Muscle layer of duodenum (tissue), 2 donors: Measurements from ENCODE around the gene METRNL.
"Not testable (repeated sequence)": the region's sequence is repeated elsewhere in the genome, so short reads cannot be mapped to it uniquely, and the experiment has no call there.

Experiments
- H3K27ac ChIP-seq: one replicate; pipeline ENCODE4 v1.7.0; 2013; ENCODE audit warnings: mild to moderate bottlenecking, low read length
- H3K27me3 ChIP-seq: one replicate; pipeline ENCODE4 v1.7.0; 2013; ENCODE audit warnings: low read depth, mild to moderate bottlenecking, control low read depth, low read length
- H3K36me3 ChIP-seq, 2 donors: one replicate each; pipeline ENCODE4 v1.7.0; 2013; ENCODE audit warnings: low read length in 2 of 2, control low read depth in 1 of 2, mild to moderate bottlenecking in 1 of 2; ENCODE audit not compliant: insufficient read depth in 2 of 2, control insufficient read depth in 1 of 2
- H3K4me1 ChIP-seq, 2 donors: one replicate each; pipeline ENCODE4 v1.7.0; 2013; ENCODE audit warnings: low read length in 2 of 2, mild to moderate bottlenecking in 2 of 2, control low read depth in 1 of 2, moderate library complexity in 1 of 2; ENCODE audit not compliant: insufficient read depth in 2 of 2, control insufficient read depth in 1 of 2
- H3K4me3 ChIP-seq, 2 donors: one replicate each; pipeline ENCODE4 v1.7.0; 2013; ENCODE audit warnings: low read length in 2 of 2, low read depth in 1 of 2, mild to moderate bottlenecking in 1 of 2
- H3K9me3 ChIP-seq, 2 donors: one replicate each; pipeline ENCODE4 v1.7.0; 2013; ENCODE audit warnings: low read length in 2 of 2, control low read depth in 1 of 2, mild to moderate bottlenecking in 1 of 2; ENCODE audit not compliant: control insufficient read depth in 1 of 2
- donor health status: healthy.

METRNL gene

DNA sequence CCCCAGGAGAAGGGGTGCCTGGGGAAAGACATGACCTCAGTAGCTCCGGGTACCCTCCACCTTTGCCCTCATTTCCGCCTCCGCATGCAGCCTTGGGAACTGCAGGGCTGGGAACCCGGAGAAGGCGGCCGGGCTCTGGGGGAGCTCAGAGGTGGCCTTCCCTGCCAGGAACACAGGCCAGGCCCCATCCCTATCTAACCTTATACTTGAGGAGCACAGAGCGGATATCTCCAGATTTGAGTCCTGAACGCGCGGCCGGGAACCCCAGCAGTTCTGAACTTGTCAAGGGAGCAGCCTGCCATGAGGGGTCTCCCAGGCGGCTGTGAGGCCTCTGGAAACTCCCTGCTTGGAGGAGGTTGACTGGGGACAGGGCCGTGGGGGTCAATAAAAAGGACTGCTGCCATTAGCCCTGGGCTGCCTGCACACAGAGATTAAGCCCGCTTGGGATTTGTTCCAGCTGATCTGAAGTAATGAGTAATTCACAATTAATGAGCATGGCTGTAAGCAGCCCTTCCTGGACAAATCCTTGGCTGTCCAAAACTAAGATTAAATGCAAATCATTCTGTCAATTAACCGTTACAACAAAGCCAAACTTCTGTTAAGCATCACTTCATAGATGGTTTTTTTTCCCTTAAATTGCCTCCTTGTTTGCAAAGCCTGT, 26.3 kb upstream of the METRNL start:
- peaks cover 5 to 10% of the 10 kb centered on the region in 2 donors for H3K4me1 ChIP-seq
- H3K9me3 ChIP-seq: no peaks in the 10 kb centered on the region
- peak overlapping the region; percentile 57 for H3K27ac ChIP-seq
- no peaks in the 10 kb centered on the region for H3K36me3 ChIP-seq
- no peaks in the 10 kb centered on the region for H3K27me3 ChIP-seq
- no peak overlapping the region for H3K4me3 ChIP-seq

DNA sequence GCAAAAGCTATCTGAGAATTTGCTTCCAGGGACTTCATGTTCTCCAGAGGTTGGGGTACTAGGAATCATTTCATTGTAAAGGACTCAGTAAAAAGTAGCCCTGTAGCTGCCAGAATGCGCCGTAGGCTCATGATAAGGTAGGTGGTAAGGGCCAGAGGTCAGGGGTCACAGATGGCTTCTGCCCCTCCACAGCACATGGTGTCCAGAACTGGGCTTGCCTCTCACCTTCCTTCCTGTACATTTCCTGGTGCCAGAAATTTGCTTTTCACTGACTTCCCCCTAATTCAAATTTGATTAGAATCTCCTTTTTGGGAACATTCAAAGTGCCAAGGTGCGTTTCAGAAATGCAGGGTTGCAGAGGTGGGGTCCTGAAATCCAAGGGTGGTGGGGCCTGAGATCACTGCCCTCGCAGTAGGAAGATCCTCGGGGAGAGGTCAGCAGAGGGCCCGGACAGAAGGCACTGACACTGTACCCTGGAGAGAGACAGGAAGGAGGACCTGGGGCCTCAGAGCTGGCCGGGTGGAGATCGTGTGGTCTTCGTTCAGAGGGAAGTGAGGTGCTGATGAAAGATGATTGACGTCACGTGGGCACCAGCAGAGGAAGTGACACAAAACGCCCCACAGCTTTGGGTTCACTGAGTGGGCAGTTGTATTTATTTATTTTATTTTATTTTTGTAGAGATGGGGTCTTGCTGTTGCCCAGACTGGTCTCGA, 25.5 kb upstream of the METRNL start:
- peak overlapping the region; percentile 57 for H3K27ac ChIP-seq
- H3K27me3 ChIP-seq: no peaks in the 10 kb centered on the region
- no peaks in the 10 kb centered on the region for H3K36me3 ChIP-seq
- no peaks in the 10 kb centered on the region for H3K9me3 ChIP-seq
- H3K4me3 ChIP-seq: no peak overlapping the region
- H3K4me1 ChIP-seq: peaks cover 5 to 10% of the 10 kb centered on the region in 2 donors

DNA sequence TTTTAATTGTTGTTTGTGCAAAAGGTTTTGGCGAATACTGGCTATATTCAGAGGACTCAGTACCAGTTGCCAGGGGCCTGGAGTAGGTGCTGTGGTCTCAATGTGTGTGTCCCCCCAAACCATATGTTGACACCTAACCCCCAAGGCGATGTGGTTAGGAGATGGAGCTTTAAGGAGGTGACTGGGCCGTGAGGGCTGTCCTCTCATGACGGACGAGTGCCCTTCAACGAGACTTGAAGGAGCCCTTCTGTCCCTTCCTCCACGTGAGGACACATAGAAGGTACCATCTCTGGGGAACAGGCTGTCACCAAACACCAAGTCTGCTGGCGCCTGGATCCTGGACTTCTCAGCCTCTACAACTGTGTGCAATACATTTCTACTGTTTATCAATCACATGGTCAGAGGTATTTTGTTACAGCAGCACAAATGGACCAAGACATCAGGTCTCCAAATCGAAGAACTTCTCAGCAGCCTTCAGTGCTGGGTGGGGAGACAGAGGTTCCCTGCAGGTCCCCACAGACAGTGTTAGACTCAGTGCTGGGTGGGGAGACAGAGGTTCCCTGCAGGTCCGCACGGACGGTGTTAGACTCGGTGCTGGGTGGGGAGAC, 24.8 kb upstream of the METRNL start:
- no peak overlapping the region for H3K4me3 ChIP-seq
- H3K27ac ChIP-seq: no peak overlapping the region
- no peaks in the 10 kb centered on the region for H3K27me3 ChIP-seq
- peaks cover 5 to 10% of the 10 kb centered on the region in 2 donors for H3K4me1 ChIP-seq
- no peaks in the 10 kb centered on the region for H3K36me3 ChIP-seq
- H3K9me3 ChIP-seq: no peaks in the 10 kb centered on the region

DNA sequence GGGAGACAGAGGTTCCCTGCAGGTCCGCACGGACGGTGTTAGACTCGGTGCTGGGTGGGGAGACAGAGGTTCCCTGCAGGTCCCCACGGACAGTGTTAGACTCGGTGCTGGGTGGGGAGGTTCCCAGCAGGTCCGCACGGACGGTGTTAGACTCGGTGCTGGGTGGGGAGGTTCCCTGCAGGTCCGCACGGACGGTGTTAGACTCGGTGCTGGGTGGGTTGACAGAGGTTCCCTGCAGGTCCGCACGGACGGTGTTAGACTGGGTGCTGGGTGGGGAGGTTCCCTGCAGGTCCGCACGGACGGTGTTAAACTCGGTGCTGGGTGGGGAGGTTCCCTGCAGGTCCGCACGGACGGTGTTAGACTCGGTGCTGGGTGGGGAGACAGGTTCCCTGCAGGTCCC, 24.2 kb upstream of the METRNL start:
- H3K4me1 ChIP-seq: peaks cover 5 to 10% of the 10 kb centered on the region in 2 donors
- not testable (repeated sequence) for H3K27me3 ChIP-seq, H3K27ac ChIP-seq, H3K9me3 ChIP-seq, H3K4me3 ChIP-seq, H3K36me3 ChIP-seq

DNA sequence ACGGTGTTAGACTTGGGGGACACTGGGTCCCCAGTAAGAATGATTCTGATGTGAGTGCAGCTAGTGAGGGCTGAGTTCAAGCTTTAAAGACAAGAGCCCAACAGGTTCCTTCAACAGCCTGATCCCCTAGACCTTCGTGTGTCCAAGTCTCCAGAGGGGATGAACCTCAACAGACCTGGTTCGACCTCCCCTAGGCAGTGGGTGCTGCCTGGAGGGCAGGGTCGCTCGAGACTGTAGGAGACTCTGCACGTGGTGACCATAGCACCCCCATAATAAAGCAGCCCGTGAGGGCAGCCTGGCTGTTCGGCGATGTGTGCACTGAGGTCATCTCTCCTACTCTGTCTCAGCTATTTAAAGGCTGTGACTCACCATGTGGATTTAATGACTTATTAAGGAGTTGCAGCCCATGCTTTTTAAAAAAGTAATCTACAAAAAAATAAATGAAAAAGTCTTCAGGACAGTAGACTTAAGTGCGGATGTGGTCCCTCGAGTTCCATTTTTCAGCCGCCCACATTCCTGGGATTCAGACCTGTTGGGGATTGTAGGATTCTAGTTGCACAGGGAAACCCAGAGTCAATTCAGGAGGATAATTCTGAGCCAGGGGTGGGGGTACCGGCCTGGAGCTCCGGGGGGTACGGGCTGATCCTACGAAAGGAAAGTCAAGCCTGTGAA, 23.4 kb upstream of the METRNL start:
- Histone ChIP-seq H3K36me3 (no peaks in the 10 kb centered on the region), H3K27ac (no peak overlapping the region), H3K4me1 (peaks cover 4 to 5% of the 10 kb centered on the region in 2 donors)

DNA sequence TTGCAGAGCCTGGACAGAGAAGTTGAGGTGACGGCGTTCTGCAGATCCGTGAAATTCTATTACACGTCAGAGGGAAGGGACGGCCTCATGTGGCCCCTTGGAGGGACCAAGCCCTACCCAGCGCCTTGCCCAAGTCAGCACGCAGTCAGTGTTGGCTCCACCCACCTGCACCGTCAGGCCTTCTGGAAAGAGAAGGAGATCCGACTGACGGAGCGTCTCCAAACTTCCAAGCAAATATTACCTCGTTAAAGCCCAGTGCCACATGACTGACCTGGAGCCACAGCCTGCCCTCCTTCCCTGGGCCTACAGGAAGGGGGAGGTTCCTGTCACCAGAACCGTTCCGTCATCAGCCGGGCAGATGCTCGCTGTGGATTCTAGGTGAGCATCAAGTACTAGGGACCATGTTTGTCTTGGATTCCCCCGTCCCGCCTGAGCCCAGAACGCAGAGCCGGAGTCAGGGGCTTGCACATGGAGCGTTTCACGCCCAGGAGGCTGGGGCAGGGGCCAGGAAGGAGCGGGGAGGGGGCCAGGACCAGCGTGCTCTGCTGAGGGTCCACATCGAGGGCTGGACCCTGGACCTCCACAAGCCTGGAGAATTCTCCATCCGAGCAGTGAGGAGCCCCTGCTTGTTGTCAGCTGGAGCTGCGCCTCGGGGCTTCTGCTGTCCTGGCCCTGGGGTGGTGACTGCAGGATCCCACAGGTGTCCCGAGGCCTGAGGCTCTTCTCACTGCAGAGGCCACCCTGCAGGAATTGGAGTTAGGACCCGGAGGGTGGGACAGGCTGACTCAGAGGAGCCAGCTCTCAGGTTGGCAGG, 22.6 kb upstream of the METRNL start:
- Histone ChIP-seq H3K27ac (no peak overlapping the region), H3K36me3 (no peaks in the 10 kb centered on the region), H3K9me3 (no peaks in the 10 kb centered on the region), H3K4me1 (peaks cover 3 to 5% of the 10 kb centered on the region in 2 donors), H3K4me3 (no peak overlapping the region), H3K27me3 (no peaks in the 10 kb centered on the region)

More for the DNA sequence above, 23.4 kb upstream of the METRNL start:
- Histone ChIP-seq H3K4me3 (no peak overlapping the region), H3K9me3 (no peaks in the 10 kb centered on the region), H3K27me3 (no peaks in the 10 kb centered on the region)

DNA sequence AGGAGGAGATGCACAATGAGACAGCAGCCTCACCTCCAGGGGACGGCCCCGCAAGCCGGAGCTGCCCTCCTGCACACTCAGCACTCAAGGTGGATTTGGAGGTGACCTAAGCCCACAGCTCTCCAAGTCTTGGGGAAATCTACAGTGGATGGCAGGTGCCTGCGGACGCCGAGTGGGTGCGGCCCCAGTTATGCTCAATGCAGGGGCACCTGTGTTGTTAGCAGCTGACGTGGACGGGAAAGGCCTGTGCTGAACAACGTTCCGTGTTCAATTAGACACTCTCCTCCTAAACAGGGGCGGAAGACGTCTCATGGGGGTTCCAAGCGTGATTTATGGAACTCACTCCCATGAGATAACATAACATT, 22.0 kb upstream of the METRNL start:
- Histone ChIP-seq H3K27me3 (no peaks in the 10 kb centered on the region), H3K36me3 (no peaks in the 10 kb centered on the region), H3K4me1 (peaks cover 0 to 5% of the 10 kb centered on the region in 2 donors), H3K27ac (no peak overlapping the region), H3K4me3 (no peak overlapping the region), H3K9me3 (no peaks in the 10 kb centered on the region)

DNA sequence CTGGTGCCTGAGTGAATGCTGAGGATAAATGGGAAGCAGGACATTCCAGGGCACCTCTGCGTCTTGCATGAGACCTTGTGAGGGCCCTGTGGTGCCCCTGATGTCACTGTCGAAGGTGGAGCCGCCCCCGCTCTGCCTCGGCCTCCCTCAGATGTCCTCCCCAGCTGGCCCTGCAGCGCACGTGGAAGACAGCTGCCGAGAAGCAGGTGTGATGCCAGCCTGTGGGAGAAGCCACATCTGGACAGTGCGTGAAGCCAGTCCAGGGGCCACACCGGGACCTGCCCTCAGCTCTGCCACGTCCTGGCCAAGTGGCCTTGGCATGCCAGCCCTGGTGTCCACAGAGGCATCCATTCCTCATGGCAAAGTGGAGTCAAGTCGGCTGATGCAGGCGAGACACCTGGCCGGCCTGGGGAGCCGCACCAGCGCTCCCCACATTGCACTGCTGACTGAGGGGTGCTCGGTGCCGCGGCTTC, 21.6 kb upstream of the METRNL start:
- H3K9me3 ChIP-seq: no peaks in the 10 kb centered on the region
- no peak overlapping the region for H3K4me3 ChIP-seq
- no peaks in the 10 kb centered on the region for H3K27me3 ChIP-seq
- H3K4me1 ChIP-seq: peaks cover 0 to 5% of the 10 kb centered on the region in 2 donors
- H3K36me3 ChIP-seq: no peaks in the 10 kb centered on the region
- H3K27ac ChIP-seq: no peak overlapping the region

DNA sequence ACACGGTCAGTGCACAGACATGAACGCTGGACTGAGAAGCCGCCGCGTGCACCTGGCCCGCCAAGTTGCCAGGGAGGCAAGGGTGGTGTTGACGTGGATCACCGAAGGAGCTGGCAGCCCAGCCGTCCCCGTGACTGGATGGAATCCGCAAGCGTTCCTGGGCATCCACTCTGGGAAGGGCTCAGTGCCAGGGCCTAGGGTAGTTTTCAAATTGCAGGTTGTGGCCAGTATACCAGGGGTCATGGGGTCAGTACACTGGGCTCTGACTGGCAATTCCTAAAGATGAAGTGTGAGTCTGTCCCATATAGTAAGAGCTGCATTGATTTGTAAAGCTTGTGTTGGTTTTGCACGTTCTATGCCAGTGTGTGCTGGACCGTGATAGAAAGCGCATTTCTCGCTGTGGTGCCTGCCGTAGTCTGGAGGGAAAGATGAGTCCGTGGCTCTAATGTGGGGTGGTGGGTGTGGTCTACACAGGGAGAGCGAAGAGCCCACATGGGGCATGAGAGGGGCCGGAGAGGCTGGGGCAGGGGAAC, 21.1 kb upstream of the METRNL start:
- no peak overlapping the region for H3K4me3 ChIP-seq
- H3K9me3 ChIP-seq: no peaks in the 10 kb centered on the region
- H3K36me3 ChIP-seq: no peaks in the 10 kb centered on the region
- no peak overlapping the region for H3K27ac ChIP-seq
- peaks cover 0 to 5% of the 10 kb centered on the region in 2 donors for H3K4me1 ChIP-seq
- no peaks in the 10 kb centered on the region for H3K27me3 ChIP-seq

DNA sequence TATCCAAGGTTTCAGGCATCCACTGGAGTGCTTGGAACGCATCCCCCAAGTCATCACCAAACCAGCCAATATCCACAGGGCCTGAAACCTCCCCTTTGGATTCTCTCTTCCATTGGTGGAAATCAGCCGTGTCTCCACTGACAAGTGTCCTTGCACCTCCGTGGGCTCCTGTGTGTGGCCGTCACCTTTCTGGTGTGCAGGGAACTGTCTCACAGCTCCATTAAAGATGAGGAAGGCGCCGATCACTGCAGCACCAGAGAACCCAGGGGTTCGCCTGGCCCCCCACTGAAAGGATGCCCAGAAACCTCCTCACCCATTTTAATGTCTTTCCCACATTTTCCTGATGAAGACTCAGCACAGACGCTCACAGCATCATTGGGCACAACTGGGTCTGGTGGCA, 17.8 kb upstream of the METRNL start:
- Histone ChIP-seq H3K4me1 (no peaks in the 10 kb centered on the region), H3K36me3 (no peaks in the 10 kb centered on the region), H3K27ac (no peak overlapping the region), H3K27me3 (no peaks in the 10 kb centered on the region), H3K9me3 (no peaks in the 10 kb centered on the region), H3K4me3 (no peak overlapping the region)
